ENCODE measurements around the gene ZNF688. TPM values are rescaled to one million over a fixed set of nuclear protein-coding genes. Genes with fewer than 3 reads are reported as not detected.

The ZNF688 gene
- total RNA-seq, 1 experiment from 2014 or later: 4.2 TPM

- Histone ChIP-seq H3K27me3 (no peaks in the 10 kb centered on the region), H3K36me3 (no peaks in the 10 kb centered on the region), H3K27ac (no peak overlapping the region), H3K4me1 (peaks cover 3% of the 10 kb centered on the region; the same call in 1 of the 2 replicates), H3K9me3 (replicated peaks) (no peaks in the 10 kb centered on the region), H3K4me3 (peak overlapping the region; percentile 73; the same call in 1 of the 2 replicates)
- no peak for DNase-seq
Observed at GRCh38 chr16:30569746-30570635, 1.5 kb downstream of the ZNF688 start.

- no peak for DNase-seq
- Histone ChIP-seq H3K4me3 (no peak overlapping the region), H3K36me3 (no peaks in the 10 kb centered on the region), H3K27me3 (no peaks in the 10 kb centered on the region), H3K9me3 (replicated peaks) (no peaks in the 10 kb centered on the region), H3K27ac (no peak overlapping the region), H3K4me1 (peaks cover 3% of the 10 kb centered on the region; the same call in 1 of the 2 replicates)
Observed at GRCh38 chr16:30569281-30569680, 2.2 kb downstream of the ZNF688 start.

- H3K9me3 ChIP-seq (replicated peaks): no peaks in the 10 kb centered on the region
- H3K27ac ChIP-seq: no peak overlapping the region
- no peak for DNase-seq
- H3K27me3 ChIP-seq: no peaks in the 10 kb centered on the region
- no peak overlapping the region for H3K4me3 ChIP-seq
- H3K36me3 ChIP-seq: no peaks in the 10 kb centered on the region
- H3K4me1 ChIP-seq: peaks cover 3% of the 10 kb centered on the region; the same call in 1 of the 2 replicates
Observed at GRCh38 chr16:30567991-30568638, 3.4 kb downstream of the ZNF688 start.

DNA sequence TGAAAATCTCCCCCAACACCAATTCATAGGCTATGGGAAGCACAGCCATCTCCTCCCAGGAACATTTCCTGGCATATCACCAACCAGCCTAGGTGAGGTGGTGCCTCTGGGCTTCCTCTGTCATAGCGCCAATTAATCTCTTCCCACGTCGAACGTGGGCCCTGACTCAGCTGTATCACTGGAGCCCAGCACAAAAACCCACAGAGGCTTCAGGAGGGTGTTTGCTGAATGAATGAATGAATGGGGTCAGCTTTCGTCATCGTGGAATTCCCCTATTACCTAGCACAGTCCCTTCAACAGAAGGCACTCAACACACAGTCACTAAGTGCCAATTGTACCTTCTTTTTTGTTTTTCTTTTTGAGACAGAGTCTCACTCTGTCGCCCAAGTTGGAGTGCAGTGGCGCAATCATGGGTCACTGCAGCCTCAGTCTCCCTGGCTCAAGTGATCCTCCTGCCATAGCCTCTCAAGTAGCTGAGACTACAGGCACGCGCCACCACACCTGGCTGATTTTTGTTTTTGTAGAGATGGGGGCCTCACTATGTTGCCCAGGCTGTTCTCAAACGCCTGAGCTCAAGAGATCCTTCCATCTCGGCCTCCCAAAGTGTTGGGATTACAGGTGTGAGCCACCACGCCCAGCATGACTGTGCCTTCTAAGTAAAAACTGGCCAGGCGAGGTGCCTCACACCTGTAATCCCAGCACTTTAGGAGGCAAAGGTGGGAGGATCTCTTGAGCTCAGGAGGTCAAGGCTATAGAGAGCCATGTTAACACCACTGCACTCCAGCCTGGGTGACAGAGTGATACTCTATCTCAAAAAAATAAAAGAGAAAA is 4.1 kb downstream of the ZNF688 start:
- Histone ChIP-seq H3K36me3 (no peaks in the 10 kb centered on the region), H3K9me3 (replicated peaks) (no peaks in the 10 kb centered on the region), H3K4me1 (peaks cover 3% of the 10 kb centered on the region; the same call in 1 of the 2 replicates), H3K27ac (no peak overlapping the region), H3K27me3 (no peaks in the 10 kb centered on the region), H3K4me3 (no peak overlapping the region)
- no peak for DNase-seq

GRCh38 chr16:30566531-30566930 is 5.0 kb downstream of the ZNF688 start:
- DNase-seq: no peak
- H3K27me3 ChIP-seq: no peaks in the 10 kb centered on the region
- H3K27ac ChIP-seq: no peak overlapping the region
- peaks cover 3% of the 10 kb centered on the region; the same call in 1 of the 2 replicates for H3K4me1 ChIP-seq
- H3K4me3 ChIP-seq: no peak overlapping the region
- H3K36me3 ChIP-seq: no peaks in the 10 kb centered on the region
- no peaks in the 10 kb centered on the region for H3K9me3 ChIP-seq (replicated peaks)

- Histone ChIP-seq H3K27ac (no peak overlapping the region), H3K4me3 (no peak overlapping the region), H3K4me1 (peaks cover 3% of the 10 kb centered on the region; the same call in 1 of the 2 replicates), H3K9me3 (replicated peaks) (no peaks in the 10 kb centered on the region), H3K27me3 (no peaks in the 10 kb centered on the region), H3K36me3 (no peaks in the 10 kb centered on the region)
- no peak for DNase-seq
Observed at GRCh38 chr16:30565984-30566383, 5.5 kb downstream of the ZNF688 start.

- Histone ChIP-seq H3K36me3 (no peaks in the 10 kb centered on the region), H3K4me3 (no peak overlapping the region), H3K27ac (no peak overlapping the region), H3K4me1 (peaks cover 3% of the 10 kb centered on the region; the same call in 1 of the 2 replicates), H3K9me3 (replicated peaks) (no peaks in the 10 kb centered on the region), H3K27me3 (no peaks in the 10 kb centered on the region)
- no peak for DNase-seq
Observed at GRCh38 chr16:30565526-30565925, 6.0 kb downstream of the ZNF688 start.

DNA sequence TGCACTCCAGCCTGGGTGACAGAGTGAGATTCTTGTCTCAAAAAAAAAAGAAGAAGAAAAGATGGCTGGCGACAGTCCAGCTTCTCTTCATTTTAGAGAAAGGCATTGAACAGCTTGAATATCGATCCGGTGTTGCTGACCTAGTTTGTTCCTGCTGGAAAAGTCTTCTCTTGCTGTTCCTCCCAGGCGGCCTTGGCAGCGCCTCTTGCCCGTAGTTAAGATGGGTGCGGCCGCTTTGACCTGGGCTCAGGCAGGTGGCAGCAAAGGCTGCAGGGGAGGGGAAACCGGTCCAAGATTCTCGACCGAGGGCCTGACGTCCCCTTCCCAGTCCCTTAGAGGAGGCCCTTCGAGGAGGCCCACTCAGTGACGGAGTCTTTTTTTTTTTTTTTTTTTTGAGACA is 9.5 kb downstream of the ZNF688 start:
- Histone ChIP-seq H3K27ac (no peak overlapping the region), H3K36me3 (no peaks in the 10 kb centered on the region)

DNA sequence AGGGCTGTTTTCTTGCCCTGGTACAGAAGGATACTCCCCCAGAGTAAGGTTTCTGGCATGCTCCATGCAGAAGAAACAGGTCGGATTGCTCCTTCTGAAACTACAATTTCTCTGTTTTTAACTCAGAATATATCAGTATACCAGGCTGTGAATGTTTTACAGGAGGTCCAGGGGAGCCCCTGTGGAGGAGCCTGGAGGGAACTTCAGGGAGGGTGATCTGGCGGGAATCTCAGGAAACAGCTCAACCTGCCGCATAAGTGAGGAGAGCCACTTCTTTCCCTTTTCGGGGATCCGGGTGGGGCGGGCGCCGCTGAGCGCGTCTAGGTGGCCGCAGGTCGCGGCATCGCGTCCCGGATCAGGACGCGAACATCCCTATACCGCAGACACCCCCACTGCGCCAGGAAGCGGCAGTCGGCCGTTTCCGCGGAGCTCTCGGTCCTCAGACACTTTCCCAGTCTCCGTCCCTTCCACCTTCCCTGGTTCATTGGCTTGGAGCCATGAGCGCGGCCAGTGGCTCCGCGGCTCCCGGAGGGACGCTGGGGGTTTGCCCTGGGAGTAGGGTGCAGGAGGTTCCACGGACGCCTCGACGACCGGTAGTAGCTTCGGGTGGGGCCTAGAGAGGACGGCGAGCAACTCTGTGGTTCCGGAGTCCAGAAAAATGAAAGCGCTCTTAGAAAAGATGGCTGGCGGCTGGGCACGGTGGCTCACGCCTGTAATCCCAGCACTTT is 10.3 kb downstream of the ZNF688 start:
- no peaks in the 10 kb centered on the region for H3K9me3 ChIP-seq (replicated peaks)
- H3K4me1 ChIP-seq: no peaks in the 10 kb centered on the region
- H3K4me3 ChIP-seq: no peak overlapping the region
- H3K27ac ChIP-seq: no peak overlapping the region
- no peaks in the 10 kb centered on the region for H3K36me3 ChIP-seq
- no peak for DNase-seq
- H3K27me3 ChIP-seq: no peaks in the 10 kb centered on the region

More for the DNA sequence above, 9.5 kb downstream of the ZNF688 start:
- H3K4me3 ChIP-seq: no peak overlapping the region
- H3K9me3 ChIP-seq (replicated peaks): no peaks in the 10 kb centered on the region
- DNase-seq: no peak
- H3K4me1 ChIP-seq: no peaks in the 10 kb centered on the region
- no peaks in the 10 kb centered on the region for H3K27me3 ChIP-seq

DNA sequence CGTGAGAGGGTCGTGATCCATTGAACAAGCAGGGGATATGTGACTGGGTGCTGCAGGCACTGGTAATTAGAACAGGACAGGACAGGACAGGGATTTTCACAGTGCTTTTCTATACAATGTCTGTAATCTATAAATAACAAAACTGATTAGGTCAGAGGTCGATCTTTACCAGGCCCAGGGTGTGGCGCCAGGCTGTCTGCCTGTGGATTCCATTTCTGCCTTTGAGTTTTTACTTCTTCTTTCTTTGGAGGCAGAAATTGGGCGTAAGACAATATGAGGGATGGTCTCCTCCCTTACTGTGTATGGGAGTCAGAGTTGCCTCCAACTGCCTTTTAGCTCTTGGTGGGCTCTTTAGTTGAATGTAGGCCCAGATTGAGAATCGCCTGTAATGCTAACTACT is 11.8 kb downstream of the ZNF688 start:
- DNase-seq: no peak
- no peak overlapping the region for H3K4me3 ChIP-seq
- H3K27me3 ChIP-seq: no peaks in the 10 kb centered on the region
- peaks cover 2% of the 10 kb centered on the region; the same call in 1 of the 2 replicates for H3K36me3 ChIP-seq
- no peaks in the 10 kb centered on the region for H3K4me1 ChIP-seq
- no peaks in the 10 kb centered on the region for H3K9me3 ChIP-seq (replicated peaks)
- H3K27ac ChIP-seq: no peak overlapping the region

GRCh38 chr16:30558789-30559377 is 12.6 kb downstream of the ZNF688 start:
- H3K36me3 ChIP-seq: peaks cover 5% of the 10 kb centered on the region; the same call in 1 of the 2 replicates
- H3K27ac ChIP-seq: peak overlapping the region; percentile 63
- H3K4me3 ChIP-seq: peak overlapping the region; percentile 82
- H3K9me3 ChIP-seq (replicated peaks): no peaks in the 10 kb centered on the region
- H3K4me1 ChIP-seq: no peaks in the 10 kb centered on the region
- no peaks in the 10 kb centered on the region for H3K27me3 ChIP-seq
- DNase-seq: no peak

DNA sequence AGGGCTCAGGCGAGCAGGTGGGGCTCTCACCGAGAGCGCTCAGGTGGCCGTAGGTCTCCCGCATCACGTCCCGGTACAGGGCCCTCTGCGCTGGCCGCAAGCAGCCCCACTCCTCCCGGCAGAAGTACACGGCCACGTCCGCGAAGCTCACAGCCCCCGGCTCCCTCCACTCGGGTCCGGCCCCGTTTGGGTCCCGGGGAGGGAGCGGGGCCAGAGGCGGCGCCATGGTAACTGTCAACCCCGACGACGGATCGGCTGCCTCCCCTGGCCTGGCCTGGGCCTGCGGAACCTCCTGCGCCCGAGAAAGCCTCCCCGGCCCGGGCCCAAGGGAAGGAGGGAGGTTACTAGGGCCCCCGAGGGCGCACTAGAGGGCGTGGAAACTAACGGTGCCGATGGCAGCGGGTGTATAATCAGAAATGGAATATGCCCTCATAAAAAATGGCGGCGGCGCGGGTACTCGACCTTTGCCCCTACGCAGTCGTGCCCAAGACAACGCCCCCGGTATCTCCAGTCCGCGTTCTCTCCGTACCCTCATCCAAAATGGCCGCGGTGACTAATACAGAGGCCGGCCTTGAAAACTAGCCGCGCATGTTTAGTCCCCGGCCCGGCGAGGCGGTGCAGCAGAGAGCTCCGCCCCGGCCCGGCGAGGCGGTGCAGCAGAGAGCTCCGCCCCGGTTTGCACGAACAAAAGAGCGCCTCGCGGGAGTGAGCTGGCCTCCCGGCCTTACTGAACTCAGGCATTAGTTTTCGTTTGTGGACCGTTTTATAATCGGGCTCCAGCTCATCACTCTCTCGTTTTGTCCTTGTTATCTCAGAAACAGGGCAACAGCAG is 13.3 kb downstream of the ZNF688 start, which contains the start of gene ZNF764:
Gene ZNF764 (minus strand): TSS at position 418 of the 832 bp plus-strand sequence. CDS start 192 bp downstream, at position 226.
- H3K27ac ChIP-seq: peak within 1 kb of the TSS; percentile 63
- no peaks in the 10 kb centered on the region for H3K9me3 ChIP-seq (replicated peaks)
- H3K36me3 ChIP-seq: peaks cover 7% of the 10 kb centered on the region; the same call in 1 of the 2 replicates
- H3K4me3 ChIP-seq: peak within 1 kb of the TSS; percentile 82
- H3K27me3 ChIP-seq: no peaks in the 10 kb centered on the region
- peak; percentile 98 to 99 for DNase-seq
- H3K4me1 ChIP-seq: no peaks in the 10 kb centered on the region

DNA sequence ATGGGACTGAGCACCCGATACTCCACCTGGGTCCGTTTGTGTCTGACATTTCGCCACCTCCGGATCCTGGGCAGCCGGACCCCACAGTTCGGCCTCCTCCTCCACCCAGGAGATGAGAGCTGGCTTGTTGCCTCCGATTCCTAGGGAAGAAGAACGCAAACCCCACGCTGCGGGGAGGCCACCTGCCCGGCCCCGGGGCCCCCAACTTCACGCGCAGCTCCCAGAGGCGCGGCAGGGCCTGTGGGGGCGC is 13.9 kb downstream of the ZNF688 start:
- peak overlapping the region; percentile 63 for H3K27ac ChIP-seq
- H3K9me3 ChIP-seq (replicated peaks): no peaks in the 10 kb centered on the region
- peak in 1 of 2 experiments; percentile 23 for DNase-seq

More for the DNA sequence above, 13.9 kb downstream of the ZNF688 start:
- Histone ChIP-seq H3K4me3 (peak overlapping the region; percentile 82), H3K36me3 (peaks cover 10% of the 10 kb centered on the region), H3K27me3 (no peaks in the 10 kb centered on the region), H3K4me1 (no peaks in the 10 kb centered on the region)

Data from SJCRH30 (cell line).